GM12878 (cell line): ENCODE data around the gene HERPUD1. TPM values are rescaled to one million over a fixed set of nuclear protein-coding genes. Genes with fewer than 3 reads are reported as not detected.

Experiments used
- ATAC-seq: fragments of 200-7000 bp; cut with Tn5 transposase; 3 replicates; pipeline ENCODE4 v1.9.1; 2020; ENCODE audit warnings: mild to moderate bottlenecking, moderate library complexity
- BruUV-seq: library from RNA; stranded (reverse); fragments of 400-500 nt; replicated peaks from 2 replicates; lab custom pipeline; 2021; lab: Mats Ljungman, UMichigan
- CTCF ChIA-PET: fragments of 300-600 bp; sonication (Branson Sonifier 250); formaldehyde crosslinking; extraction: SDS; loops from one replicate; lab custom pipeline; 2021; ENCODE audit warnings: inconsistent platforms; lab: Yijun Ruan, JAX
- POLR2A ChIA-PET: fragments of 350-600 bp; formaldehyde crosslinking; extraction: SDS; loops from one replicate; lab custom pipeline; 2021; ENCODE audit warnings: inconsistent platforms; lab: Charles Lee
- RAD21 ChIA-PET: fragments of 300-600 bp; sonication (Branson Sonifier 250); formaldehyde crosslinking; loops from one replicate; lab custom pipeline; 2023; ENCODE audit warnings: antibody characterized with exemption; ENCODE audit not compliant: unreplicated experiment; lab: Charles Lee
- SMC1A ChIA-PET: fragments of 300-600 bp; sonication (Branson Sonifier 250); formaldehyde crosslinking; loops from one replicate; lab custom pipeline; 2023; ENCODE audit not compliant: unreplicated experiment, uncharacterized antibody; lab: Charles Lee
- DNase-seq: peaks from one replicate; pipeline ENCODE4 v3.0.0-alpha.2; 2011; ENCODE audit warnings: low read depth, low spot score
- FAIRE-seq: peaks from 3 replicates; lab custom pipeline; 2011; peaks lifted over from hg19 to GRCh38; lab: Jason Lieb, UNC
- H2AFZ ChIP-seq: 2 replicates; pipeline ENCODE4 v1.6.0; 2011; ENCODE audit warnings: low read depth, low read length, control low read depth; ENCODE audit not compliant: control insufficient read depth
- H3K27ac ChIP-seq: 2 replicates; pipeline ENCODE4 v1.5.1; 2011; ENCODE audit warnings: control low read depth; ENCODE audit not compliant: control insufficient read depth, insufficient read depth
- H3K27me3 ChIP-seq, 2 experiments: replicated peaks in 1 of 2; 2 replicates each; pipeline versions ENCODE4 v1.6.0 to v1.6.1; 2011; ENCODE audit warnings: low read length in 1 of 2; ENCODE audit not compliant: control insufficient read depth in 2 of 2, insufficient read depth in 2 of 2
- H3K36me3 ChIP-seq, 2 experiments: 2 replicates each; pipeline ENCODE4 v1.5.1; 2011; ENCODE audit warnings: low read length in 1 of 2; ENCODE audit not compliant: control insufficient read depth in 2 of 2, insufficient read depth in 2 of 2
- H3K4me1 ChIP-seq: 2 replicates; pipeline ENCODE4 v1.6.1; 2011; ENCODE audit warnings: mild to moderate bottlenecking, low read length, moderate library complexity, mixed read lengths; ENCODE audit not compliant: control insufficient read depth, insufficient read depth
- H3K4me2 ChIP-seq: 2 replicates; pipeline ENCODE4 v1.6.0; 2011; ENCODE audit warnings: control low read depth; ENCODE audit not compliant: control insufficient read depth, insufficient read depth
- H3K4me3 ChIP-seq: fragments of 200-600 bp; sonication (generic); 2 replicates; pipeline ENCODE4 v1.5.1; 2016
- H3K79me2 ChIP-seq: 2 replicates; pipeline ENCODE4 v1.6.0; 2011; ENCODE audit warnings: low read length; ENCODE audit not compliant: control insufficient read depth, insufficient read depth
- H3K9ac ChIP-seq: 2 replicates; pipeline ENCODE4 v1.8.0; 2011; ENCODE audit warnings: low read length, control low read depth, mixed read lengths; ENCODE audit not compliant: control insufficient read depth, insufficient read depth
- H3K9me3 ChIP-seq: replicated peaks from 3 replicates; pipeline ENCODE4 v1.5.1; 2011; ENCODE audit warnings: mild to moderate bottlenecking, low read length; ENCODE audit not compliant: control insufficient read depth, insufficient read depth
- H4K20me1 ChIP-seq: 2 replicates; pipeline ENCODE4 v1.6.0; 2011; ENCODE audit not compliant: control insufficient read depth, insufficient read depth
- CBX5 ChIP-seq: sonication (generic); IDR thresholded peaks from 2 replicates; pipeline ENCODE4 v1.6.1; 2016; ENCODE audit warnings: low read depth, moderate library complexity, mild to moderate bottlenecking, inconsistent platforms
- IRF4 ChIP-seq: IDR thresholded peaks from 2 replicates; pipeline ENCODE4 v1.6.1; 2011; ENCODE audit warnings: low read depth, low read length
- IRF5 ChIP-seq: fragments of 450-650 bp; IDR thresholded peaks from 2 replicates; pipeline ENCODE4 v1.6.1; 2017; ENCODE audit warnings: borderline replicate concordance
- RCOR1 ChIP-seq: conservative IDR thresholded peaks from 2 replicates; pipeline ENCODE4 v1.6.1; 2012; ENCODE audit warnings: low read depth, low read length, improper control_type of control experiment
- REST ChIP-seq: IDR thresholded peaks from 2 replicates; pipeline ENCODE4 v1.6.1; 2012; ENCODE audit warnings: mild to moderate bottlenecking, low read depth, low read length
- STAT3 ChIP-seq: IDR thresholded peaks from 2 replicates; pipeline ENCODE4 v1.6.1; 2011; ENCODE audit warnings: low read depth, low read length, improper control_type of control experiment
- TAF1 ChIP-seq: IDR thresholded peaks from 2 replicates; pipeline ENCODE4 v1.6.1; 2011; ENCODE audit warnings: mild to moderate bottlenecking, low read depth, low read length, borderline replicate concordance
- TCF3 ChIP-seq: IDR thresholded peaks from 2 replicates; pipeline ENCODE4 v1.6.1; 2012; ENCODE audit warnings: low read depth, mild to moderate bottlenecking, low read length, borderline replicate concordance; ENCODE audit not compliant: insufficient read depth
- ZNF384 ChIP-seq: IDR thresholded peaks from 2 replicates; pipeline ENCODE4 v1.6.1; 2012; ENCODE audit warnings: low read depth, mild to moderate bottlenecking, low read length, improper control_type of control experiment, borderline replicate concordance
- ZNF687 ChIP-seq: fragments of 450-650 bp; IDR thresholded peaks from 2 replicates; pipeline ENCODE4 v1.6.1; 2017; ENCODE audit warnings: mild to moderate bottlenecking, moderate library complexity
- WGBS: methylation state at CpG from one replicate; pipeline ENCODE4 v1.1.6; 2016; ENCODE audit warnings: low lambda C conversion rate; ENCODE audit not compliant: insufficient replicate concordance, insufficient coverage; ENCODE audit errors: missing lambda C conversion rate; 5-methylcytosine and 5-hydroxymethylcytosine counted together
- in situ Hi-C: fragments of 300-500 bp; cut with MboI; formaldehyde crosslinking; loops from 9 replicates; pipeline ENCODE4 v1.14.3; 2018; ENCODE audit warnings: mixed read lengths
- intact Hi-C: fragments of 100-400 bp; cut with micrococcal nuclease; formaldehyde crosslinking; loops from one replicate; pipeline ENCODE4 v1.14.2; 2022; ENCODE audit not compliant: unreplicated experiment
- polyA plus RNA-seq, 11 experiments: library from polyadenylated mRNA; depleted of rRNA in 4 of 11; unstranded in 6 of 11; stranded (reverse) in 5 of 11; fragments of >200 nt; fragmentation: Nextera tagmentation in 4 of 11; fragmentation: Illumina TruSeq in 1 of 11; extraction: Ambion mirVana in 4 of 11; extraction: Trizol in 1 of 11; gene quantifications; 1 replicate in 1 of 11; 2 replicates in 10 of 11; pipeline versions ENCODE4 v1.2.1 to v1.2.3, GENCODE V29; 2011 to 2016; ENCODE audit warnings: inconsistent platforms in 2 of 11, missing spikeins in 2 of 11, low read depth in 1 of 11
- total RNA-seq, 4 experiments: library from RNA; depleted of rRNA in 3 of 4; stranded (reverse); fragments of >200 nt in 3 of 4; fragmentation: Illumina TruSeq in 1 of 4; extraction: Trizol in 1 of 4; gene quantifications; 2 replicates each; pipeline versions ENCODE4 v1.2.1 to v1.2.3, GENCODE V29; 2013 to 2021

Gene HERPUD1
- total and polyA plus RNA-seq, 10 of the 15 experiments (the other 5 are each of a cell fraction or from before 2014, with no cell fraction given) = 32.6 to 212 (median 122) TPM

GRCh38 chr16:56885446-56886162, 46.3 kb upstream of the HERPUD1 start:
- intact Hi-C loops = no loop called here
- Histone ChIP-seq H3K4me1 (peaks cover 8% of the 10 kb centered on the region), H3K9ac (no peak overlapping the region), H3K27me3 (no peaks in the 10 kb centered on the region), H3K4me2 (no peak overlapping the region), H3K27ac (no peak overlapping the region), H3K36me3 (no peaks in the 10 kb centered on the region), H4K20me1 (no peaks in the 10 kb centered on the region), H3K4me3 (no peak overlapping the region), H3K79me2 (no peaks in the 10 kb centered on the region), H2AFZ (no peak overlapping the region), H3K9me3 (no peaks in the 10 kb centered on the region)
- BruUV-seq = no TSS peak
- POLR2A ChIA-PET = no interaction called here
- in situ Hi-C loops = no loop called here
- TF ChIP-seq IRF5 = no peak
- TF ChIP-seq REST = no peak
- no peak for TF ChIP-seq TAF1
- no peak for TF ChIP-seq RCOR1
- no peak for TF ChIP-seq STAT3
- TF ChIP-seq CBX5 = no peak
- TF ChIP-seq TCF3 = no peak
- TF ChIP-seq ZNF687 = no peak
- no peak for TF ChIP-seq IRF4
- no peak for TF ChIP-seq ZNF384
- ATAC-seq (no peak), FAIRE-seq (no peak), DNase-seq (no peak)
- 68% methylated on average over 9 of the region's 9 CpGs for WGBS
- RAD21 ChIA-PET = no interaction called here
- CTCF ChIA-PET = interaction anchor here (1.1 kb wide), 1 partner anchor 10 kb away, joined by 6 read pairs; no protein-coding TSS in a partner anchor
- SMC1A ChIA-PET = interaction anchor here (0.5 to 1.3 kb wide), 2 partner anchors 10 to 46 kb away, joined by 3 read pairs; partner anchors contain the start of gene HERPUD1
